GM23248 (cell line): ENCODE measurements around the gene ISCA2. TPM values are rescaled to one million over a fixed set of nuclear protein-coding genes. Genes with fewer than 3 reads are reported as not detected.

Experiments used
- DNase-seq: peaks from one replicate; pipeline ENCODE4 v3.0.0-alpha.2; 2015
- H2AFZ ChIP-seq: fragments of 200-600 bp; sonication (generic); 2 replicates; pipeline ENCODE4 v1.6.1; 2016; ENCODE audit warnings: antibody characterized with exemption
- H3F3A ChIP-seq: fragments of 200-600 bp; sonication (generic); 2 replicates; pipeline ENCODE4 v1.6.1; 2016; ENCODE audit warnings: mild to moderate bottlenecking, antibody characterized with exemption, mixed run types; ENCODE audit not compliant: insufficient read depth
- H3K27ac ChIP-seq: fragments of 200-600 bp; sonication (generic); 2 replicates; pipeline ENCODE4 v1.5.1; 2016; ENCODE audit warnings: mild to moderate bottlenecking
- H3K27me3 ChIP-seq: fragments of 200-600 bp; sonication (generic); replicated peaks from 2 replicates; pipeline ENCODE4 v1.6.1; 2016; ENCODE audit warnings: mild to moderate bottlenecking; ENCODE audit not compliant: insufficient read depth
- H3K36me3 ChIP-seq: fragments of 200-600 bp; sonication (generic); 2 replicates; pipeline ENCODE4 v1.6.1; 2016; ENCODE audit warnings: low read depth, mild to moderate bottlenecking
- H3K4me1 ChIP-seq: fragments of 200-600 bp; sonication (generic); 2 replicates; pipeline ENCODE4 v1.6.1; 2016; ENCODE audit warnings: mild to moderate bottlenecking; ENCODE audit not compliant: insufficient read depth
- H3K4me2 ChIP-seq: fragments of 200-600 bp; sonication (generic); one replicate; pipeline ENCODE4 v1.6.1; 2016; ENCODE audit warnings: mild to moderate bottlenecking; ENCODE audit not compliant: unreplicated experiment
- H3K4me3 ChIP-seq: fragments of 200-600 bp; sonication (generic); 2 replicates; pipeline ENCODE4 v1.5.1; 2016; ENCODE audit warnings: mild to moderate bottlenecking
- H3K79me2 ChIP-seq: fragments of 200-600 bp; sonication (generic); 2 replicates; pipeline ENCODE4 v1.6.1; 2016; ENCODE audit warnings: mild to moderate bottlenecking; ENCODE audit not compliant: insufficient read depth
- H3K9ac ChIP-seq: fragments of 200-600 bp; sonication (generic); 2 replicates; pipeline ENCODE4 v1.6.1; 2016; ENCODE audit warnings: mild to moderate bottlenecking
- H3K9me2 ChIP-seq: fragments of 200-600 bp; sonication (generic); 2 replicates; pipeline ENCODE4 v1.6.1; 2016; ENCODE audit warnings: mixed run types, mild to moderate bottlenecking, moderate library complexity; ENCODE audit not compliant: insufficient read depth
- H3K9me3 ChIP-seq: fragments of 200-600 bp; sonication (generic); one replicate; pipeline ENCODE4 v1.6.1; 2017; ENCODE audit warnings: low read depth
- H4K20me1 ChIP-seq: fragments of 200-600 bp; sonication (generic); 2 replicates; pipeline ENCODE4 v1.6.0; 2016; ENCODE audit not compliant: insufficient read depth
- EZH2 ChIP-seq: fragments of 200-600 bp; sonication (generic); IDR thresholded peaks from 2 replicates; pipeline ENCODE4 v1.6.1; 2018; ENCODE audit warnings: antibody characterized with exemption, mild to moderate bottlenecking; ENCODE audit not compliant: insufficient read depth, poor library complexity, severe bottlenecking
- EZH2phosphoT487 ChIP-seq: fragments of 200-600 bp; sonication (generic); IDR thresholded peaks from 2 replicates; pipeline ENCODE4 v1.6.1; 2018; ENCODE audit warnings: antibody characterized with exemption, moderate library complexity, mild to moderate bottlenecking, low read depth; ENCODE audit not compliant: insufficient read depth
- WGBS, 2 experiments: methylation state at CpG; one replicate each; pipeline ENCODE4 v1.1.6; 2015 to 2017; ENCODE audit warnings: low lambda C conversion rate in 2 of 2, low coverage in 1 of 2; ENCODE audit errors: missing lambda C conversion rate in 2 of 2; 5-methylcytosine and 5-hydroxymethylcytosine counted together
- in situ Hi-C: fragments of 300-500 bp; cut with MboI; formaldehyde crosslinking; loops from 2 replicates; pipeline ENCODE4 v1.15.0; 2020
- polyA plus RNA-seq: library from polyadenylated mRNA; unstranded; fragments of >200 nt; fragmentation: Nextera tagmentation; extraction: Ambion mirVana; gene quantifications from 2 replicates; pipeline ENCODE4 v1.2.1, GENCODE V29; 2016
- total RNA-seq: library from RNA; depleted of rRNA; stranded (reverse); fragments of >200 nt; shearing (Covaris generic); gene quantifications from 2 replicates; pipeline ENCODE4 v1.2.3, GENCODE V29; 2014

Gene ISCA2
- total and polyA plus RNA-seq, 2 experiments from 2014 or later, result 12.3 to 60.0 TPM

- 31 to 40% methylated on average over 4 of the region's 4 CpGs for WGBS, 2 experiments
- Histone ChIP-seq H3K9ac (peak overlapping the region; percentile 65; the same call in 1 of the 2 replicates), H3K9me3 (no peaks in the 10 kb centered on the region), H3K9me2 (no peaks in the 10 kb centered on the region), H3F3A (peaks cover 19% of the 10 kb centered on the region), H3K27ac (peak overlapping the region; percentile 63), H3K4me3 (no peak overlapping the region), H3K27me3 (no peaks in the 10 kb centered on the region), H3K4me1 (peaks cover 15% of the 10 kb centered on the region), H3K36me3 (no peaks in the 10 kb centered on the region), H3K79me2 (no peaks in the 10 kb centered on the region), H4K20me1 (no peaks in the 10 kb centered on the region), H2AFZ (peak overlapping the region; percentile 77), H3K4me2 (no peak overlapping the region)
- TF ChIP-seq EZH2, result no peak
- TF ChIP-seq EZH2phosphoT487, result no peak
- DNase-seq, result no peak
- in situ Hi-C loops, result loop anchor here (5.0 kb wide), 1 partner anchor 109 kb away; no protein-coding TSS in a partner anchor
Measured at GRCh38 chr14:74476107-74476506, 17.5 kb upstream of the ISCA2 start.

- no peak overlapping the region for H3K9ac ChIP-seq
- no peaks in the 10 kb centered on the region for H4K20me1 ChIP-seq
- H2AFZ ChIP-seq, result no peak overlapping the region
- H3F3A ChIP-seq, result peaks cover 19% of the 10 kb centered on the region
- DNase-seq, result no peak
- no peak overlapping the region for H3K4me2 ChIP-seq
- no peak overlapping the region for H3K4me3 ChIP-seq
- peaks cover 15% of the 10 kb centered on the region for H3K4me1 ChIP-seq
- H3K79me2 ChIP-seq, result no peaks in the 10 kb centered on the region
- H3K27me3 ChIP-seq, result no peaks in the 10 kb centered on the region
- H3K9me3 ChIP-seq, result no peaks in the 10 kb centered on the region
- WGBS, 2 experiments, result 62% methylated on average over 3 of the region's 3 CpGs
- H3K36me3 ChIP-seq, result 0 out of 2 replicates have a peak, but pooled peaks cover under 1% of the 10 kb centered on the region
- no peaks in the 10 kb centered on the region for H3K9me2 ChIP-seq
- TF ChIP-seq EZH2 (no peak), EZH2phosphoT487 (no peak)
- in situ Hi-C loops, result loop anchor here (5.0 kb wide), 1 partner anchor 109 kb away; no protein-coding TSS in a partner anchor
- no peak overlapping the region for H3K27ac ChIP-seq
Measured at GRCh38 chr14:74476607-74477006, 17.0 kb upstream of the ISCA2 start.

- peaks cover 26% of the 10 kb centered on the region for H3K4me1 ChIP-seq
- H3K79me2 ChIP-seq, result no peaks in the 10 kb centered on the region
- no peak overlapping the region for H2AFZ ChIP-seq
- H3K36me3 ChIP-seq, result 0 out of 2 replicates have a peak, but pooled peaks cover 3% of the 10 kb centered on the region
- H4K20me1 ChIP-seq, result no peaks in the 10 kb centered on the region
- no peak overlapping the region for H3K4me3 ChIP-seq
- in situ Hi-C loops, result loop anchor here (5.0 kb wide), 1 partner anchor 112 kb away; no protein-coding TSS in a partner anchor
- DNase-seq, result peak; percentile 56
- no peak overlapping the region for H3K9ac ChIP-seq
- no peaks in the 10 kb centered on the region for H3K9me3 ChIP-seq
- H3F3A ChIP-seq, result peaks cover 29% of the 10 kb centered on the region
- TF ChIP-seq EZH2 (no peak), EZH2phosphoT487 (no peak)
- WGBS, 2 experiments, result 100% methylated on average over 2 of the region's 2 CpGs
- H3K4me2 ChIP-seq, result no peak overlapping the region
- H3K9me2 ChIP-seq, result no peaks in the 10 kb centered on the region
- no peak overlapping the region for H3K27ac ChIP-seq
- H3K27me3 ChIP-seq, result no peaks in the 10 kb centered on the region
Measured at GRCh38 chr14:74478996-74479635, 14.4 kb upstream of the ISCA2 start.

- no peak overlapping the region for H2AFZ ChIP-seq
- TF ChIP-seq EZH2, result no peak
- TF ChIP-seq EZH2phosphoT487, result no peak
- H3K4me3 ChIP-seq, result no peak overlapping the region
- no peak overlapping the region for H3K9ac ChIP-seq
- H3K9me3 ChIP-seq, result no peaks in the 10 kb centered on the region
- H3K27me3 ChIP-seq, result no peaks in the 10 kb centered on the region
- H3F3A ChIP-seq, result peaks cover 26% of the 10 kb centered on the region
- WGBS, 2 experiments, result 83 to 86% methylated on average over 4 of the region's 4 CpGs
- in situ Hi-C loops, result no loop called here
- H3K27ac ChIP-seq, result no peak overlapping the region
- no peak overlapping the region for H3K4me2 ChIP-seq
- H4K20me1 ChIP-seq, result no peaks in the 10 kb centered on the region
- no peaks in the 10 kb centered on the region for H3K79me2 ChIP-seq
- peak; percentile 37 for DNase-seq
- H3K36me3 ChIP-seq, result 0 out of 2 replicates have a peak, but pooled peaks cover 3% of the 10 kb centered on the region
- no peaks in the 10 kb centered on the region for H3K9me2 ChIP-seq
- peaks cover 24% of the 10 kb centered on the region for H3K4me1 ChIP-seq
Measured at GRCh38 chr14:74480046-74480445, 13.5 kb upstream of the ISCA2 start.
